Measurements from ENCODE around the gene ZNF618.

DNA sequence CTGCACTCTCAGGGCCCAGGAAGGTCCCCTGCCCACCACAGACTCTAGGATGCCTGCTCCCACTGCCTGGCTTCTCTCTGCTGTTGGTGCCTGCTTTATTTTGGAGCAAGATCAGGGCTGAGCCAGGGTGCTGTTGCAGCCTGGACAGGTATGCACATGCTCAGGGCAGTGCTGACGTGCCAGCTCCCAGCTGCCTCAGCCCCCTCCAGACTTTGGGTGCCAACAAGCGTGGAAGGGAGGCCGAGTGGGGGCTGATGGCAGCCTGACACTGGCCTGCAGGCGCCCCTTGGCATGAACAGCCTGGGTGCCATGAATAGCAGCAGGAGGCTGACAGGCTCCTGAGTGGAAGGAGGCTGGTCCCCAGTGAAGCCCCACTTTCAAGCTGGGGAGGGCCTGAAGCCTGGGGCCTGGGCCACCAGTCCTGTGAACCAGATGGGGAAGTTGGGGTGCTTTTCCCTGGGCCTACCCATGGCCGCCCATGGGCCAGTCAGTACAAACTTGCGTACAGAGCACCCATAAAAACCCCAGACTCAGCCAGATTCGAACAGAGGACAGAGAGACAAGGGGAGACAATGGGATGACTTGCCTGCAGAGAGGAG, 195.2 kb downstream of the ZNF618 start:
- TF ChIP-seq POLR2A (IDR thresholded peaks at IDR 0.05), result no peak
- TF ChIP-seq, protein P1, sequence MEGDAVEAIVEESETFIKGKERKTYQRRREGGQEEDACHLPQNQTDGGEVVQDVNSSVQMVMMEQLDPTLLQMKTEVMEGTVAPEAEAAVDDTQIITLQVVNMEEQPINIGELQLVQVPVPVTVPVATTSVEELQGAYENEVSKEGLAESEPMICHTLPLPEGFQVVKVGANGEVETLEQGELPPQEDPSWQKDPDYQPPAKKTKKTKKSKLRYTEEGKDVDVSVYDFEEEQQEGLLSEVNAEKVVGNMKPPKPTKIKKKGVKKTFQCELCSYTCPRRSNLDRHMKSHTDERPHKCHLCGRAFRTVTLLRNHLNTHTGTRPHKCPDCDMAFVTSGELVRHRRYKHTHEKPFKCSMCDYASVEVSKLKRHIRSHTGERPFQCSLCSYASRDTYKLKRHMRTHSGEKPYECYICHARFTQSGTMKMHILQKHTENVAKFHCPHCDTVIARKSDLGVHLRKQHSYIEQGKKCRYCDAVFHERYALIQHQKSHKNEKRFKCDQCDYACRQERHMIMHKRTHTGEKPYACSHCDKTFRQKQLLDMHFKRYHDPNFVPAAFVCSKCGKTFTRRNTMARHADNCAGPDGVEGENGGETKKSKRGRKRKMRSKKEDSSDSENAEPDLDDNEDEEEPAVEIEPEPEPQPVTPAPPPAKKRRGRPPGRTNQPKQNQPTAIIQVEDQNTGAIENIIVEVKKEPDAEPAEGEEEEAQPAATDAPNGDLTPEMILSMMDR (IDR thresholded peaks at IDR 0.05), result no peak

All from esophagus squamous epithelium (tissue), 4 donors.